Glutamatergic neuron (in vitro differentiated cells): Measurements from ENCODE around the gene DISP2. TPM values are rescaled to one million over a fixed set of nuclear protein-coding genes. Genes with fewer than 3 reads are reported as not detected.

ENCODE experiments used
- DNase-seq: peaks from one replicate; pipeline ENCODE4 v3.0.0; 2022
- H3K27ac Mint-ChIP-seq: one replicate; pipeline ENCODE4 v1.8.0; 2020; ENCODE audit warnings: mild to moderate bottlenecking, mixed read lengths, inconsistent platforms; ENCODE audit not compliant: unreplicated experiment
- H3K27me3 Mint-ChIP-seq: one replicate; pipeline ENCODE4 v1.8.0; 2020; ENCODE audit warnings: mild to moderate bottlenecking, moderate library complexity, mixed read lengths, inconsistent platforms; ENCODE audit not compliant: unreplicated experiment
- H3K36me3 Mint-ChIP-seq: one replicate; pipeline ENCODE4 v1.8.0; 2020; ENCODE audit warnings: mild to moderate bottlenecking, mixed read lengths, inconsistent platforms; ENCODE audit not compliant: unreplicated experiment
- H3K4me1 Mint-ChIP-seq: one replicate; pipeline ENCODE4 v1.8.0; 2020; ENCODE audit warnings: mild to moderate bottlenecking, low read depth, mixed read lengths, inconsistent platforms; ENCODE audit not compliant: unreplicated experiment
- H3K4me3 Mint-ChIP-seq: one replicate; pipeline ENCODE4 v1.8.0; 2020; ENCODE audit warnings: mild to moderate bottlenecking, mixed read lengths, inconsistent platforms; ENCODE audit not compliant: unreplicated experiment
- H3K9me3 Mint-ChIP-seq: one replicate; pipeline ENCODE4 v1.8.0; 2020; ENCODE audit warnings: mild to moderate bottlenecking, moderate library complexity, mixed read lengths, inconsistent platforms; ENCODE audit not compliant: unreplicated experiment
- CTCF ChIP-seq: fragments of 200-600 bp; sonication (generic); IDR thresholded peaks from one replicate; pipeline ENCODE4 v1.5.0; 2021; ENCODE audit not compliant: partially characterized antibody, unreplicated experiment
- total RNA-seq: library from RNA; stranded (reverse); fragmentation: NEBNext Ultra II Directional; extraction: Animal tissue kit (Norgen Biotek cat#: 25700); gene quantifications from one replicate; pipeline ENCODE4 v1.2.1, GENCODE V29; 2021; ENCODE audit not compliant: unreplicated experiment

The DISP2 gene
- total RNA-seq, 1 donor from 2014 or later, result 44.3 TPM

- H3K4me3 Mint-ChIP-seq, result no peak overlapping the region
Measured at GRCh38 chr15:40344631-40345120, 13.3 kb upstream of the DISP2 start.

GRCh38 chr15:40345225-40345866, 12.7 kb upstream of the DISP2 start:
- Mint-ChIP-seq H3K36me3 (no peaks in the 10 kb centered on the region), H3K27me3 (peaks cover 9% of the 10 kb centered on the region), H3K4me3 (no peak overlapping the region), H3K9me3 (peaks cover 1% of the 10 kb centered on the region), H3K4me1 (peaks cover 9% of the 10 kb centered on the region), H3K27ac (no peak overlapping the region)
- no peak for TF ChIP-seq CTCF
- DNase-seq, result no peak

More at GRCh38 chr15:40344631-40345120, 13.3 kb upstream of the DISP2 start:
- peak; percentile 67 for TF ChIP-seq CTCF
- peak; percentile 73 for DNase-seq
- H3K9me3 Mint-ChIP-seq, result peaks cover 1% of the 10 kb centered on the region
- H3K27me3 Mint-ChIP-seq, result peaks cover 9% of the 10 kb centered on the region
- H3K36me3 Mint-ChIP-seq, result no peaks in the 10 kb centered on the region
- H3K4me1 Mint-ChIP-seq, result peaks cover 11% of the 10 kb centered on the region
- H3K27ac Mint-ChIP-seq, result no peak overlapping the region

GRCh38 chr15:40345867-40346578, 12.0 kb upstream of the DISP2 start:
- Mint-ChIP-seq H3K4me1 (peaks cover 10% of the 10 kb centered on the region), H3K36me3 (no peaks in the 10 kb centered on the region), H3K4me3 (no peak overlapping the region), H3K27ac (no peak overlapping the region), H3K27me3 (peaks cover 9% of the 10 kb centered on the region), H3K9me3 (peaks cover 1% of the 10 kb centered on the region)
- TF ChIP-seq CTCF, result no peak
- no peak for DNase-seq

- TF ChIP-seq CTCF, result no peak
Measured at GRCh38 chr15:40346579-40347558, 11.2 kb upstream of the DISP2 start.

More at GRCh38 chr15:40346579-40347558, 11.2 kb upstream of the DISP2 start:
- no peak for DNase-seq
- Mint-ChIP-seq H3K4me3 (no peak overlapping the region), H3K27ac (no peak overlapping the region), H3K36me3 (no peaks in the 10 kb centered on the region), H3K27me3 (peaks cover 9% of the 10 kb centered on the region), H3K4me1 (peaks cover 3% of the 10 kb centered on the region), H3K9me3 (peaks cover 1% of the 10 kb centered on the region)
